DND-41 (cell line): ENCODE results near the gene EDN2.

Source experiments
- EZH2 ChIP-seq: IDR thresholded peaks from 3 replicates; pipeline ENCODE4 v1.6.1; 2012; ENCODE audit warnings: borderline replicate concordance, low read depth, mild to moderate bottlenecking, moderate library complexity, low read length, inconsistent platforms; ENCODE audit not compliant: severe bottlenecking
- TF ChIP-seq, protein P1 (sequence below): IDR thresholded peaks from 2 replicates; pipeline ENCODE4 v1.5.1; 2012; ENCODE audit warnings: borderline replicate concordance, low read length, moderate library complexity, mild to moderate bottlenecking; ENCODE audit not compliant: poor library complexity, severe bottlenecking; ENCODE audit errors: extremely low read depth

DNA sequence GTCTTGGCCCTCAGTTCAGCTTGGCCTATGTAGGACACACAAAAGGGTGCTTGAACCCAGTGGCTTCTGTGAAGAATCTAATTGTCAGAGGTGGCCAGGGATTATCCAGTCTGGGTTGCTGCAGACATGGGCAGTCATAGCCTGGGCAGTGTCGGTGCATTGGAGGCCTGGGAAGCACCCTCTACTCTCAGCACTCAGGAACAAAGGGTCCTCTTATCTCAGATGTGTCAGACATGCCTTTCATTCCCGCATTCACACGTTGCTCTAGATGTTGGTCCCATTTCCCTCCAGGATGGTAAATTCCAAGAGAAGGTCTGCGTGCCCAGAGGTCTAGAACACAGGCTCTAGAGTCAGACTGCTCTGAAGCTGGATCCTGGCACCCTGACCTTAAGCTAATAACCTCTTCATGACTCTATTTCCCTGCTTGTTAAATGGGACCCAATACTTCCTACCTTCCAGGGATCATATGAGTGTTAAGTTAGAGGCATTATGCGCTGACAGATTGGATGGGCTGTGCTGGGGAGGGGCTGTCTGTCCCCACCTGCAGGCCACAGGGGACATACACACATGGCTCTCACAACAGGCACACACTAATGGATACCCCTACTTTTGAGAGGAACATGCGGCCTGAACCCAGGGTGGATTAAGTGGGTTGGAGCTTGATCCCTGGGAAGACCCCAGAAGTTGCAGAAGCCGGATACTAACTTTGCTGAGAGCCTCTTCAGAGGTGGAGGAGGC lies 16.5 kb upstream of the EDN2 start:
- TF ChIP-seq, protein P1, sequence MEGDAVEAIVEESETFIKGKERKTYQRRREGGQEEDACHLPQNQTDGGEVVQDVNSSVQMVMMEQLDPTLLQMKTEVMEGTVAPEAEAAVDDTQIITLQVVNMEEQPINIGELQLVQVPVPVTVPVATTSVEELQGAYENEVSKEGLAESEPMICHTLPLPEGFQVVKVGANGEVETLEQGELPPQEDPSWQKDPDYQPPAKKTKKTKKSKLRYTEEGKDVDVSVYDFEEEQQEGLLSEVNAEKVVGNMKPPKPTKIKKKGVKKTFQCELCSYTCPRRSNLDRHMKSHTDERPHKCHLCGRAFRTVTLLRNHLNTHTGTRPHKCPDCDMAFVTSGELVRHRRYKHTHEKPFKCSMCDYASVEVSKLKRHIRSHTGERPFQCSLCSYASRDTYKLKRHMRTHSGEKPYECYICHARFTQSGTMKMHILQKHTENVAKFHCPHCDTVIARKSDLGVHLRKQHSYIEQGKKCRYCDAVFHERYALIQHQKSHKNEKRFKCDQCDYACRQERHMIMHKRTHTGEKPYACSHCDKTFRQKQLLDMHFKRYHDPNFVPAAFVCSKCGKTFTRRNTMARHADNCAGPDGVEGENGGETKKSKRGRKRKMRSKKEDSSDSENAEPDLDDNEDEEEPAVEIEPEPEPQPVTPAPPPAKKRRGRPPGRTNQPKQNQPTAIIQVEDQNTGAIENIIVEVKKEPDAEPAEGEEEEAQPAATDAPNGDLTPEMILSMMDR, result no peak
- TF ChIP-seq EZH2, result no peak
